Neural crest cell (in vitro differentiated cells): ENCODE data around the gene P2RX1. TPM values are rescaled to one million over a fixed set of nuclear protein-coding genes. Genes with fewer than 3 reads are reported as not detected.
A peak's percentile ranks its signal among the peaks of the same experiment; 100 is the strongest.

Source experiments
- DNase-seq: peaks from one replicate; pipeline ENCODE4 v3.0.0; 2021; ENCODE audit warnings: low read depth, mixed read lengths, low spot score
- H3K27ac Mint-ChIP-seq: one replicate; pipeline ENCODE4 v1.8.0; 2021; ENCODE audit warnings: mild to moderate bottlenecking, mixed read lengths; ENCODE audit not compliant: unreplicated experiment
- H3K27me3 Mint-ChIP-seq: 2 replicates; pipeline ENCODE4 v1.8.0; 2021; ENCODE audit warnings: low read depth, mild to moderate bottlenecking, mixed read lengths
- H3K36me3 Mint-ChIP-seq: 2 replicates; pipeline ENCODE4 v1.8.0; 2021; ENCODE audit warnings: low read depth, mild to moderate bottlenecking, mixed read lengths
- H3K4me1 Mint-ChIP-seq: 2 replicates; pipeline ENCODE4 v1.8.0; 2021; ENCODE audit warnings: mixed read lengths
- H3K4me3 Mint-ChIP-seq: one replicate; pipeline ENCODE4 v1.8.0; 2021; ENCODE audit warnings: mild to moderate bottlenecking, mixed read lengths
- H3K9me3 Mint-ChIP-seq: 2 replicates; pipeline ENCODE4 v1.8.0; 2021; ENCODE audit warnings: mixed read lengths
- total RNA-seq: library from RNA; stranded (reverse); gene quantifications from 2 replicates; pipeline ENCODE4 v1.2.1, GENCODE V29; 2021
- TF ChIP-seq, protein P1 (sequence below): fragments of 200-600 bp; sonication (generic); conservative IDR thresholded peaks from 2 replicates; pipeline ENCODE4 v1.5.0; 2021; ENCODE audit warnings: antibody characterized with exemption, mild to moderate bottlenecking

The P2RX1 gene
- total RNA-seq, 1 donor from 2014 or later: not detected

DNA sequence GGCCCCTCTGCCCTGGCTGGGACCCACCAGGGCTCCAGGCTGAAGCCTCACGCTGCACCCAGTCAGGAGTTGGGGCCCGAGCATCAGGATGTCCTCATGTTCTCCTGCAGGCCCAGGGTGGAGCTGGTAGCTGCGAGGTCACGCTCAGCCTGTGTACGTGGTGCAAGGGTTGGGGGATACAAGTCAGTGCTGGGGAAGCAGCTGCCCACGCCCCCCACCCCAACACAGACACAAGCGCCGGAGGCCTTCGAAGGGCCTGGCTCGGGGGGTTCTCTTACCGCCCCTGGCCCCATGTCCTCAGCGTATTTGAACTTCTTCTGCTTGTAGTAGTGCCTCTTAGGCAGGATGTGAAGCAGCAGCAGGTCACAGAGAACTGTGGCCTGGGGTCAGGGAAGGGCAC lies 18.5 kb downstream of the P2RX1 start:
- Mint-ChIP-seq H3K9me3 (no peaks in the 10 kb centered on the region), H3K27ac (no peak overlapping the region), H3K27me3 (peaks cover 3% of the 10 kb centered on the region), H3K4me1 (peaks cover 29% of the 10 kb centered on the region), H3K36me3 (no peaks in the 10 kb centered on the region), H3K4me3 (no peak overlapping the region)
- DNase-seq: no peak
- TF ChIP-seq, protein P1, sequence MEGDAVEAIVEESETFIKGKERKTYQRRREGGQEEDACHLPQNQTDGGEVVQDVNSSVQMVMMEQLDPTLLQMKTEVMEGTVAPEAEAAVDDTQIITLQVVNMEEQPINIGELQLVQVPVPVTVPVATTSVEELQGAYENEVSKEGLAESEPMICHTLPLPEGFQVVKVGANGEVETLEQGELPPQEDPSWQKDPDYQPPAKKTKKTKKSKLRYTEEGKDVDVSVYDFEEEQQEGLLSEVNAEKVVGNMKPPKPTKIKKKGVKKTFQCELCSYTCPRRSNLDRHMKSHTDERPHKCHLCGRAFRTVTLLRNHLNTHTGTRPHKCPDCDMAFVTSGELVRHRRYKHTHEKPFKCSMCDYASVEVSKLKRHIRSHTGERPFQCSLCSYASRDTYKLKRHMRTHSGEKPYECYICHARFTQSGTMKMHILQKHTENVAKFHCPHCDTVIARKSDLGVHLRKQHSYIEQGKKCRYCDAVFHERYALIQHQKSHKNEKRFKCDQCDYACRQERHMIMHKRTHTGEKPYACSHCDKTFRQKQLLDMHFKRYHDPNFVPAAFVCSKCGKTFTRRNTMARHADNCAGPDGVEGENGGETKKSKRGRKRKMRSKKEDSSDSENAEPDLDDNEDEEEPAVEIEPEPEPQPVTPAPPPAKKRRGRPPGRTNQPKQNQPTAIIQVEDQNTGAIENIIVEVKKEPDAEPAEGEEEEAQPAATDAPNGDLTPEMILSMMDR: no peak

DNA sequence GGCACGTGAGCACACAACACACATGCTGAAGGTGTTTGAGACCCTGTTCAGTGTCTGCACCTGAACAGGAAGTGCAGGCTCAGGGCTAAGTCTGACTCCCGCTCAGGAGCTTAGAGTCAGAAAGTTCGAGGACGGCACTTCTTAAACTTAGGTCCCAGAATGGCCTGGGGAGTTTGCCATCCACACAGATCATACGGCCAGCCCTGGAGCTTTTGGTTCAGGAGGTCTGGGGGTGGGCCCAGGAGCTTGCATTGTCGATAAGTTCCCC lies 19.4 kb downstream of the P2RX1 start:
- Mint-ChIP-seq H3K4me3 (no peak overlapping the region), H3K36me3 (no peaks in the 10 kb centered on the region), H3K27ac (no peak overlapping the region), H3K9me3 (no peaks in the 10 kb centered on the region), H3K4me1 (peaks cover 29% of the 10 kb centered on the region), H3K27me3 (peaks cover 5% of the 10 kb centered on the region)
- TF ChIP-seq, protein P1: no peak
- DNase-seq: no peak

- TF ChIP-seq, protein P1: no peak
Observed at GRCh38 chr17:3896108-3896967, 19.9 kb downstream of the P2RX1 start.

DNA sequence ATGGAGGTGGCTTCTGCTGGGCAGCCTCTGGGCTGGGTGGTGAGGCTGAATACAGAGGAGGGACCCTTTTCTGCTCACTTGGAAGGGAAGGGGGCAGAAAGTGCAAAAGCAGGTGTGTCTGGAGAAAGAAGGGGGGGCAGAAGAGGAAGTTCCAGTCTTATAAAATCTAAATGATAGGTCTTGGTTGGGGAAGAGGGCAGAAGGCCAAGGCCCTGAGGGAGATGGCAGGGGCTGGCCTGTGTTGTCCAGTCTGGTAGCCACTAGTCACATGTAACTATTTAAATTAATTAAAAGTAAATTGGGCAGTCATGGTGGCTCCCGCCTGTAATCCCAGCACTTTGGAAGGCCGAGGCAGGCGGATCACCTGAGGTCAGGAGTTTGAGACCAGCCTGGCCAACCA lies 20.9 kb downstream of the P2RX1 start:
- no peaks in the 10 kb centered on the region for H3K36me3 Mint-ChIP-seq
- H3K4me1 Mint-ChIP-seq: peaks cover 39% of the 10 kb centered on the region
- peaks cover 20% of the 10 kb centered on the region for H3K27me3 Mint-ChIP-seq
- H3K27ac Mint-ChIP-seq: no peak overlapping the region
- no peaks in the 10 kb centered on the region for H3K9me3 Mint-ChIP-seq
- TF ChIP-seq, protein P1: no peak
- H3K4me3 Mint-ChIP-seq: no peak overlapping the region
- no peak for DNase-seq

More at GRCh38 chr17:3896108-3896967, 19.9 kb downstream of the P2RX1 start:
- H3K4me3 Mint-ChIP-seq: no peak overlapping the region
- no peaks in the 10 kb centered on the region for H3K36me3 Mint-ChIP-seq
- peak overlapping the region; percentile 43 for H3K27ac Mint-ChIP-seq
- no peak for DNase-seq
- H3K4me1 Mint-ChIP-seq: peaks cover 34% of the 10 kb centered on the region
- peaks cover 10% of the 10 kb centered on the region for H3K27me3 Mint-ChIP-seq
- no peaks in the 10 kb centered on the region for H3K9me3 Mint-ChIP-seq

GRCh38 chr17:3894911-3895343 lies 21.3 kb downstream of the P2RX1 start:
- Mint-ChIP-seq H3K4me3 (no peak overlapping the region), H3K9me3 (no peaks in the 10 kb centered on the region), H3K27me3 (peaks cover 23% of the 10 kb centered on the region), H3K27ac (no peak overlapping the region), H3K36me3 (no peaks in the 10 kb centered on the region), H3K4me1 (peaks cover 41% of the 10 kb centered on the region)
- TF ChIP-seq, protein P1: no peak
- no peak for DNase-seq
